ENCODE results near the gene CCL21.

The CCL21 gene

GRCh38 chr9:34707130-34707529 is 2.8 kb downstream of the CCL21 start:
- DNase-seq = no peak

GRCh38 chr9:34701769-34702736 is 7.9 kb downstream of the CCL21 start:
- DNase-seq = peak; percentile 81

- DNase-seq = peak; percentile 78
Observed at GRCh38 chr9:34701023-34701768, 8.7 kb downstream of the CCL21 start.

- DNase-seq = no peak
Observed at GRCh38 chr9:34694811-34695210, 15.1 kb downstream of the CCL21 start.

GRCh38 chr9:34693560-34693959 is 16.4 kb downstream of the CCL21 start:
- no peak for DNase-seq

- DNase-seq = no peak
Observed at GRCh38 chr9:34691936-34692315, 18.0 kb downstream of the CCL21 start.

- no peak for DNase-seq
Observed at GRCh38 chr9:34690983-34691935, 18.7 kb downstream of the CCL21 start, which contains the start of gene CCL19. CCL19 (minus strand) TSS chr9:34691276; CDS start chr9:34691139, 137 bp downstream.

- DNase-seq = no peak
Observed at GRCh38 chr9:34689512-34689911, 20.4 kb downstream of the CCL21 start.

GRCh38 chr9:34689116-34689470 is 20.8 kb downstream of the CCL21 start:
- DNase-seq = no peak

GRCh38 chr9:34688329-34689115 is 21.4 kb downstream of the CCL21 start:
- DNase-seq = no peak

- DNase-seq = no peak
Observed at GRCh38 chr9:34687276-34688030, 22.5 kb downstream of the CCL21 start.

GRCh38 chr9:34686732-34687131 is 23.2 kb downstream of the CCL21 start:
- no peak for DNase-seq

- no peak for DNase-seq
Observed at GRCh38 chr9:34686231-34686630, 23.7 kb downstream of the CCL21 start.

GRCh38 chr9:34685591-34685990 is 24.3 kb downstream of the CCL21 start:
- DNase-seq = no peak

- DNase-seq = no peak
Observed at GRCh38 chr9:34684816-34685215, 25.1 kb downstream of the CCL21 start.

GRCh38 chr9:34684145-34684544 is 25.8 kb downstream of the CCL21 start:
- DNase-seq = no peak

- no peak for DNase-seq
Observed at GRCh38 chr9:34675869-34676268, 34.1 kb downstream of the CCL21 start.

- DNase-seq = peak; percentile 57
Observed at GRCh38 chr9:34675048-34675714, 34.8 kb downstream of the CCL21 start.

GRCh38 chr9:34674440-34674839 is 35.5 kb downstream of the CCL21 start:
- DNase-seq = no peak

GRCh38 chr9:34671307-34671706 is 38.6 kb downstream of the CCL21 start:
- DNase-seq = no peak
